K562 (cell line): ENCODE data around the gene UBE2M. TPM values are rescaled to one million over a fixed set of nuclear protein-coding genes. Genes with fewer than 3 reads are reported as not detected.

Experiments
- ATAC-seq: fragments of 200-7000 bp; cut with Tn5 transposase; 3 replicates; pipeline ENCODE4 v1.9.1; 2020; ENCODE audit warnings: moderate library complexity
- BruUV-seq: library from RNA; stranded (reverse); fragments of 400-500 nt; replicated peaks from 2 replicates; lab custom pipeline; 2021; lab: Mats Ljungman, UMichigan
- CTCF ChIA-PET: fragments of 300-600 bp; formaldehyde crosslinking; extraction: SDS; loops from one replicate; lab custom pipeline; 2021; ENCODE audit warnings: low intra/inter-chr PET ratio; lab: Yijun Ruan, JAX
- POLR2A ChIA-PET: fragments of 300-600, 350-650 bp; sonication (Branson Sonifier 250); formaldehyde crosslinking; extraction: SDS; loops from one replicate; lab custom pipeline; 2021; ENCODE audit warnings: antibody characterized with exemption, inconsistent platforms; lab: Yijun Ruan, JAX
- DNase-seq, 4 experiments: peaks; one replicate each; pipeline versions ENCODE4 v3.0.0 to v3.0.0-alpha.2; 2011 to 2018; ENCODE audit warnings: low spot score in 3 of 4, mixed read lengths in 3 of 4; ENCODE audit errors: extremely low read depth in 1 of 4
- FAIRE-seq: peaks from 2 replicates; lab custom pipeline; 2011; peaks lifted over from hg19 to GRCh38; lab: Jason Lieb, UNC
- H2AFZ ChIP-seq: 2 replicates; pipeline ENCODE4 v1.6.0; 2011; ENCODE audit warnings: low read depth, low read length, control low read depth, inconsistent platforms
- H3K27ac ChIP-seq: fragments of 200-600 bp; 3 replicates; pipeline ENCODE4 v1.8.0; 2011; ENCODE audit warnings: low read depth, mild to moderate bottlenecking, control low read depth, inconsistent platforms, low read length, moderate library complexity, mixed read lengths; ENCODE audit errors: extremely low read depth
- H3K27me3 ChIP-seq, 2 experiments: fragments of 300-600 bp in 1 of 2; 2 replicates in 1 of 2; 3 replicates in 1 of 2; pipeline versions ENCODE4 v1.6.0 to v1.8.0; 2011; ENCODE audit warnings: inconsistent platforms in 2 of 2, low read length in 2 of 2, mild to moderate bottlenecking in 1 of 2, mixed read lengths in 1 of 2, moderate library complexity in 1 of 2; ENCODE audit not compliant: control insufficient read depth in 2 of 2, insufficient read depth in 2 of 2
- H3K36me3 ChIP-seq: fragments of 300-600 bp; 3 replicates; pipeline ENCODE4 v1.8.0; 2011; ENCODE audit warnings: mild to moderate bottlenecking, low read length, inconsistent platforms; ENCODE audit not compliant: control insufficient read depth, insufficient read depth
- H3K4me1 ChIP-seq, 2 experiments: fragments of 200-600 bp in 1 of 2; replicated peaks in 1 of 2; 2 replicates in 1 of 2; 3 replicates in 1 of 2; pipeline versions ENCODE4 v1.5.1 to v1.8.0; 2011; ENCODE audit warnings: inconsistent platforms in 2 of 2, low read length in 2 of 2, mild to moderate bottlenecking in 1 of 2, mixed read lengths in 1 of 2, moderate library complexity in 1 of 2; ENCODE audit not compliant: control insufficient read depth in 2 of 2, insufficient read depth in 2 of 2
- H3K4me2 ChIP-seq: 2 replicates; pipeline ENCODE4 v1.6.1; 2011; ENCODE audit warnings: low read length, control low read depth, inconsistent platforms, mixed read lengths; ENCODE audit not compliant: insufficient read depth
- H3K4me3 ChIP-seq: fragments of 200-600 bp; sonication (generic), shearing (Covaris generic); 2 replicates; pipeline ENCODE4 v1.5.1; 2016; ENCODE audit warnings: control low read depth, inconsistent platforms
- H3K79me2 ChIP-seq: fragments of 200-600 bp; 3 replicates; pipeline ENCODE4 v1.8.0; 2011; ENCODE audit warnings: low read length, inconsistent platforms; ENCODE audit not compliant: control insufficient read depth, insufficient read depth
- H3K9ac ChIP-seq, 2 experiments: 2 replicates each; pipeline versions ENCODE4 v1.6.0 to v1.6.1; 2011; ENCODE audit warnings: low read depth in 2 of 2, low read length in 2 of 2, control low read depth in 1 of 2, inconsistent platforms in 1 of 2, mild to moderate bottlenecking in 1 of 2, mixed read lengths in 1 of 2; ENCODE audit not compliant: insufficient read depth in 1 of 2
- H3K9me1 ChIP-seq: one replicate; pipeline ENCODE4 v1.6.0; 2011; ENCODE audit warnings: inconsistent platforms, mild to moderate bottlenecking, low read length, moderate library complexity; ENCODE audit not compliant: control insufficient read depth, insufficient read depth
- H3K9me3 ChIP-seq: replicated peaks from 2 replicates; pipeline ENCODE4 v1.5.1; 2011; ENCODE audit warnings: low read depth, low read length, inconsistent platforms; ENCODE audit not compliant: control insufficient read depth, insufficient read depth
- H4K20me1 ChIP-seq: replicated peaks from 2 replicates; pipeline ENCODE4 v1.6.1; 2011; ENCODE audit warnings: low read length, inconsistent platforms, mixed read lengths; ENCODE audit not compliant: control insufficient read depth, insufficient read depth
- CBX3 ChIP-seq, 2 experiments: IDR thresholded peaks; 1 replicate in 1 of 2; 2 replicates in 1 of 2; pipeline ENCODE4 v1.6.1; 2012; ENCODE audit warnings: inconsistent platforms in 2 of 2, low read length in 2 of 2, borderline replicate concordance in 1 of 2, control low read depth in 1 of 2
- HDAC2 ChIP-seq: fragments of 450-650 bp; IDR thresholded peaks from 2 replicates; pipeline ENCODE4 v1.6.1; 2016; ENCODE audit warnings: mild to moderate bottlenecking
- JUNB ChIP-seq: fragments of 450-650 bp; formaldehyde crosslinking; conservative IDR thresholded peaks from 2 replicates; pipeline ENCODE4 v1.4.0; 2020; ENCODE audit warnings: mild to moderate bottlenecking
- PML ChIP-seq: IDR thresholded peaks from 2 replicates; pipeline ENCODE4 v1.6.1; 2012; ENCODE audit warnings: low read length, inconsistent platforms
- POLR2AphosphoS5 ChIP-seq: IDR thresholded peaks from 2 replicates; pipeline ENCODE4 v1.6.1; 2011; ENCODE audit warnings: mild to moderate bottlenecking, low read depth, low read length, moderate library complexity; ENCODE audit not compliant: control insufficient read depth, insufficient read depth
- POLR2G ChIP-seq: fragments of 200-400 bp; formaldehyde crosslinking; IDR thresholded peaks from 2 replicates; pipeline ENCODE4 v1.6.1; 2017; ENCODE audit warnings: low read depth, mild to moderate bottlenecking, antibody characterized with exemption, low read length, moderate library complexity
- RBFOX2 ChIP-seq: fragments of 200-400 bp; formaldehyde crosslinking; IDR thresholded peaks from 2 replicates; pipeline ENCODE4 v1.6.1; 2017; ENCODE audit warnings: low read depth, mild to moderate bottlenecking, low read length, moderate library complexity
- SIN3A ChIP-seq, 2 experiments: fragments of 150-350 bp in 1 of 2; IDR thresholded peaks; 2 replicates each; pipeline ENCODE4 v1.6.1; 2011 to 2016; ENCODE audit warnings: borderline replicate concordance in 2 of 2, low read depth in 2 of 2, low read length in 2 of 2, mild to moderate bottlenecking in 2 of 2, moderate library complexity in 2 of 2; ENCODE audit not compliant: control insufficient read depth in 1 of 2
- SUPT5H ChIP-seq: fragments of 450-650 bp; IDR thresholded peaks from 2 replicates; pipeline ENCODE4 v1.6.1; 2016
- YY1 ChIP-seq, 3 experiments: IDR thresholded peaks; 2 replicates each; pipeline ENCODE4 v1.6.1; 2011; ENCODE audit warnings: low read length in 2 of 3, mild to moderate bottlenecking in 2 of 3, moderate library complexity in 2 of 3, borderline replicate concordance in 1 of 3, control low read depth in 1 of 3, low read depth in 1 of 3; ENCODE audit not compliant: insufficient read depth in 3 of 3, insufficient replicate concordance in 2 of 3, control insufficient read depth in 1 of 3, insufficient read length in 1 of 3; ENCODE audit errors: extremely low read depth in 1 of 3
- ZC3H4 ChIP-seq: sonication (generic); formaldehyde crosslinking; IDR thresholded peaks from 2 replicates; pipeline ENCODE4 v1.9.0; 2021; ENCODE audit warnings: missing genetic modification reagents, borderline replicate concordance
- ZNF121 ChIP-seq: sonication (generic); formaldehyde crosslinking; conservative IDR thresholded peaks from 2 replicates; pipeline ENCODE4 v1.8.0; 2022; ENCODE audit warnings: missing genetic modification reagents
- ZNF253 ChIP-seq: fragments of 250-450 bp; sonication (Bioruptor Pico); conservative IDR thresholded peaks from 2 replicates; pipeline ENCODE4 v1.6.1; 2021; ENCODE audit warnings: mild to moderate bottlenecking
- WGBS: fragments of 100-300 bp; shearing (Covaris generic); methylation state at CpG from one replicate; pipeline ENCODE4 v1.1.6; 2016; ENCODE audit warnings: low coverage, mixed read lengths; ENCODE audit not compliant: insufficient coverage; ENCODE audit errors: missing lambda C conversion rate; 5-methylcytosine and 5-hydroxymethylcytosine counted together
- in situ Hi-C: fragments of 300-500 bp; cut with MboI; formaldehyde crosslinking; loops from 4 replicates; pipeline ENCODE4 v1.15.0; 2018; ENCODE audit warnings: inconsistent platforms, mixed read lengths
- intact Hi-C: fragments of 100-400 bp; cut with micrococcal nuclease; formaldehyde crosslinking; loops from 2 replicates; pipeline ENCODE4 v1.14.2; 2022
- polyA plus RNA-seq, 8 experiments: library from polyadenylated mRNA; depleted of rRNA in 4 of 8; stranded (reverse) in 5 of 8; unstranded in 3 of 8; fragments of >200 nt; fragmentation: Nextera tagmentation in 2 of 8; fragmentation: Illumina TruSeq in 1 of 8; extraction: Ambion mirVana in 2 of 8; extraction: Trizol in 1 of 8; gene quantifications; 2 replicates each; pipeline versions ENCODE4 v1.2.1 to v1.2.3, GENCODE V29; 2011 to 2014; ENCODE audit warnings: inconsistent platforms in 1 of 8, missing spikeins in 1 of 8
- total RNA-seq, 7 experiments: library from RNA; depleted of rRNA in 6 of 7; stranded (reverse); fragments of >200 nt in 6 of 7; fragmentation: Illumina TruSeq in 2 of 7; extraction: Trizol in 2 of 7; gene quantifications; 2 replicates each; pipeline versions ENCODE4 v1.2.1 to v1.2.3, GENCODE V29; 2011 to 2021; ENCODE audit warnings: low replicate concordance in 1 of 7

Gene UBE2M
- total and polyA plus RNA-seq, 9 of the 15 experiments (the other 6 are each of a cell fraction or from before 2014, with no cell fraction given): 0.92 to 163 (median 85.7) TPM

- peaks cover 13 to 42% of the 10 kb centered on the region in 2 experiments; a peak in 4 of 5 replicates for H3K4me1 ChIP-seq
- no peak overlapping the region for H2AFZ ChIP-seq
- H3K9me3 ChIP-seq: no peaks in the 10 kb centered on the region
- POLR2A ChIA-PET: interaction anchor here (0.9 to 2.0 kb wide), 3 partner anchors 9 to 28 kb away, joined by 4 to 9 read pairs (median 4); partner anchors contain the start of gene UBE2M
- no peaks in the 10 kb centered on the region for H3K27me3 ChIP-seq
- H3K36me3 ChIP-seq: peaks cover 78% of the 10 kb centered on the region
- in situ Hi-C loops (no loop called here), intact Hi-C loops (no loop called here)
- H3K4me3 ChIP-seq: no peak overlapping the region
- no peak overlapping the region for H3K27ac ChIP-seq
- ATAC-seq (no peak), DNase-seq (no peak), FAIRE-seq (no peak)
- TF ChIP-seq POLR2AphosphoS5: peak; percentile 23; the same call in 1 of the 2 replicates
- no peak for TF ChIP-seq HDAC2
- TF ChIP-seq PML: 0 out of 2 replicates have a peak, but pooled peaks have one; percentile 14
- 0 out of 2 replicates have a peak, but pooled peaks have one; percentile 7 for TF ChIP-seq ZNF121
- peak in 1 of 3 experiments; percentile 2 for TF ChIP-seq YY1 (IDR thresholded peaks at IDR 0.05; ENCODE audit: borderline replicate concordance in 1 of 3, control insufficient read depth in 1 of 3, extremely low read depth in 1 of 3, insufficient read depth in 3 of 3, insufficient read length in 1 of 3, insufficient replicate concordance in 2 of 3, low read depth in 1 of 3, low read length in 2 of 3)
- TF ChIP-seq SUPT5H: peak; percentile 35; the same call in 1 of the 2 replicates
- TF ChIP-seq ZC3H4 (CRISPR knock-in tag): peak; percentile 28; the same call in 1 of the 2 replicates
- TF ChIP-seq RBFOX2: peak; percentile 45; the same call in 1 of the 2 replicates
- TF ChIP-seq CBX3 (IDR thresholded peaks at IDR 0.05; ENCODE audit: borderline replicate concordance in 1 of 2, low read length in 2 of 2): no peak
- no peak for TF ChIP-seq JUNB
- no peak for TF ChIP-seq ZNF253 (CRISPR knock-in tag)
- 0 out of 2 replicates have a peak, but pooled peaks have one; percentile 11 for TF ChIP-seq POLR2G
- no peak for TF ChIP-seq SIN3A (IDR thresholded peaks at IDR 0.05; ENCODE audit: borderline replicate concordance in 2 of 2, control insufficient read depth in 1 of 2, low read depth in 2 of 2, low read length in 2 of 2)
- no peak overlapping the region for H3K4me2 ChIP-seq
- H3K9ac ChIP-seq: peak overlapping the region in 1 of 2 experiments; percentile 56; a peak in 2 of 4 replicates
- peaks cover 44% of the 10 kb centered on the region for H4K20me1 ChIP-seq
- BruUV-seq: no TSS peak
- CTCF ChIA-PET: no interaction called here
- H3K9me1 ChIP-seq: peaks cover 8% of the 10 kb centered on the region
- H3K79me2 ChIP-seq: peaks cover 49% of the 10 kb centered on the region
- 95% methylated on average over 18 of the region's 18 CpGs for WGBS
Observed at GRCh38 chr19:58547323-58548312, 10.8 kb downstream of the UBE2M start.
